HG02973 (cell line): ENCODE measurements around the gene MPRIP.
"Not testable (repeated sequence)": the region's sequence is repeated elsewhere in the genome, so short reads cannot be mapped to it uniquely, and the experiment has no call there.

ENCODE experiments used
- ATAC-seq: cut with Tn5 transposase; IDR thresholded peaks from one replicate; pipeline ENCODE4 v1.9.1; 2021; ENCODE audit warnings: moderate library complexity; ENCODE audit not compliant: unreplicated experiment

Gene MPRIP

DNA sequence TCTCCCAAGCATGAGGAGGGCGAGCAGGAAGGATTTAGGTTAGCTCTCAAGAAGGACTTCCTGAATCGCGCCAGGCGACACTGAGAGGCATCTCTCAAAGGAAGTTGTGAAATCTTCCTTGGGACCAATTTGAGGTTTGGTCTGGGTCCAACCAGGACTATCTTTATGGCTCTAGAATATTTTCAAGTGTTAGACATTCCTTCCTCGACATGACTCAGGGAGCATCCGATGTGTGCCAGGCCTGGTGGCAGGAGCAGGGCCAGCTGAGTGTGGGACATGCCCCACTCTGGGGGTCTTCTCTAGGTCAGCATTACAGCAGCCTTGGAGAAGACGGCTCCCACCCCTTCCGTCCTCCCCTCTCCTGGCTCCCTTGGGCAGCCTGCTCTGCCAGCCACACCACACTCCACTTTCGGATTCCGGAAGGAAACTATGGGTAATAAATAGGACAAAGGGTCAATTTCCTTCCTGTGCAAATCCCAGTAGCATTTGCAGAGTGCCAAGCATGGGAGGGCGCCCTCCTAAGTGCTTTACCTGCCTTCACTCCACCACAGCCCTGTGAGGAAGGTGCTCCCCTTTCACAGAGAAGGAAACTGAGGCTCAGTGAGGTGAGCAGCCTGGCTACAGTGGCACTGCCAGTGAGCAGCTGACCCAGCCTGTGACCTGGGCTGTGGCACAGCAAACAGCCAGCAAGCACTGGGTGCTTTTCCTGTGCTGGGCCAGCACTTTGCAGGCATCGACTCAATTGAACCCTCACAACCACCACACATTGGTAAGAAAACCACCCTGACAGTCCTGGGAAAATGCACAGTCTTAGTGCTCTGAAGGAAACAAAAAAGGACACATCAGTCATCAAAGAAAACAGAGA, 31.0 kb upstream of the MPRIP start:
- not testable (repeated sequence) for ATAC-seq

DNA sequence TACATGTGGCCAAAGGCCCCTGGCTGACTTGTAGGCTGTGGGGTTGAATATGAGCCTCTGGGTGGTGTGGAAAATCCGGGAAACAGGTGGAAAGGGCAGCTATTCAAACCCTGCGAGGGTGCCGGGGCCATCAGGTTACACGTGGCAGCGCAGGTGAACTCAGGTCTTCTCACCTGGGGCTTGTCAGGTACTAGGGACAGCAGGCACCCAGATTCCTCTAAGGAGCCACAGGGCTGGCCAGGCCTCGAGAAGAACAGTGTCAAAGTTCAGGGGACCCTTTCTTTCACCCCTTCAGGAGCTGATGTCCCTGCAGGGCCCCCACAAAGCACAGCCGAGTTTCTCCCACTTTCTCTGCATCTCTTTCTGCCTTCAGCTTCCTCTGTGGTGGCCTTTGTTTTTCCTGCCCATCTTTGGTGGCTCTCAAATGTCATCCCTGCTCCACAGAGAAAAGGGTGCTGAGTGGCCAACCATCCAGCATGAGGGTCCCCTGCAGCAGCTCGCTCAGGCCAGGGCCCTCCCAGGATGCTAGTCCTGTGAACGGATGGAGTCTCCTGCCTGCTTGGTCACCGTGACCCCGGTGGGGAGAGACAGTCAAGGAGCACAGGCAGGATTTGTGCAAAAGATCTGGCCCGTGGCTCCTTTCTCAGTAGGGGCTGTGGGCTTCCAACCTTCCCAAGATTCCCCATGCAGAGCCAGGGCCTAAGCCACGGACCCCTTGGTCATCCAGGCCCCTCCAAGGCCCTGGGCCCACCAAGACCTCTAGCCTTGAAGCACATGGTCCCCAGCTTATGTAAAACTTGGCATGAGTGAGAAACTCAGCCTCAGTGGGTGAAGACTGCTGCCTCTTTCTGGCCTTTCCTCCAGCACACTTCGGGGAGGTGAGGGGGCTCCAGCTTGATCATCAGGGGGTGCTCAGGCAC, 28.2 kb upstream of the MPRIP start:
- ATAC-seq, result not testable (repeated sequence)

DNA sequence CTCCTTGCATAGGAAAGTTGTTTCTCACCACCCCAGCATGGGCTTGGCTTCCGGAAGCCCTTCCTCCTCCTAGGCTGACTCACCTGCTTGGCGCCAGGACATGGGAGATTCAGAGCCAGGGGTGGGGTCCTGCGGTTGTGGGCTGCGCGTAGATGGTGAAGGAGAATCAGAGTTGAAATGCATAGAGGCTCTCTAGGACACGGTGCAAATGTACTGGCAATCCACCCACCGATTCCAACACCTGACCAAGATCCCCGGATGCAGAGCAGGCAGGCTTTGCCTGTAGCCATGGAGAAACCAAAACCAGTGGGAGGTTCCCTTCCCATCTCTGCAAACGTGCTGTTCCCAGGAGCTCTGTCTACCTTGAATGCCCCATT, 27.5 kb upstream of the MPRIP start:
- ATAC-seq, result not testable (repeated sequence)

DNA sequence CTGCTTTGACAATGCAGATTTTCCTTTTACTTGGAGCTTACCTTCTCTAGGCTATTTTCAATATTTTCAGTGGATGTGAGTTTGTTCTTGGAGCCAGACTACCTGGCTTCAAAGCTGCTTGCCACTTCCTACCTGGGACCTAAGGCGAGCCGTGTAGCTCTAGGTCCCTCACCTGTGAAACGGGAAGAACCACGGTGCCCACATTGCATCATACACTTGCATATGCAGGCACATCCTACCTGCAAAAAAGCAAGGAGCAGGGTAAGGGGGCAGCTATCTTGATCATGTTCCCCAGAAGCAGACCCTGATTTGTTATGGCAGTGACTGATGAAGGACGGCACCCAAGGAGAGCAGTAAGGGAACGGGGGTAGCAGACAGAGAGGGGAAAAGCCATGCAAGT, 27.0 kb upstream of the MPRIP start:
- no peak for ATAC-seq

DNA sequence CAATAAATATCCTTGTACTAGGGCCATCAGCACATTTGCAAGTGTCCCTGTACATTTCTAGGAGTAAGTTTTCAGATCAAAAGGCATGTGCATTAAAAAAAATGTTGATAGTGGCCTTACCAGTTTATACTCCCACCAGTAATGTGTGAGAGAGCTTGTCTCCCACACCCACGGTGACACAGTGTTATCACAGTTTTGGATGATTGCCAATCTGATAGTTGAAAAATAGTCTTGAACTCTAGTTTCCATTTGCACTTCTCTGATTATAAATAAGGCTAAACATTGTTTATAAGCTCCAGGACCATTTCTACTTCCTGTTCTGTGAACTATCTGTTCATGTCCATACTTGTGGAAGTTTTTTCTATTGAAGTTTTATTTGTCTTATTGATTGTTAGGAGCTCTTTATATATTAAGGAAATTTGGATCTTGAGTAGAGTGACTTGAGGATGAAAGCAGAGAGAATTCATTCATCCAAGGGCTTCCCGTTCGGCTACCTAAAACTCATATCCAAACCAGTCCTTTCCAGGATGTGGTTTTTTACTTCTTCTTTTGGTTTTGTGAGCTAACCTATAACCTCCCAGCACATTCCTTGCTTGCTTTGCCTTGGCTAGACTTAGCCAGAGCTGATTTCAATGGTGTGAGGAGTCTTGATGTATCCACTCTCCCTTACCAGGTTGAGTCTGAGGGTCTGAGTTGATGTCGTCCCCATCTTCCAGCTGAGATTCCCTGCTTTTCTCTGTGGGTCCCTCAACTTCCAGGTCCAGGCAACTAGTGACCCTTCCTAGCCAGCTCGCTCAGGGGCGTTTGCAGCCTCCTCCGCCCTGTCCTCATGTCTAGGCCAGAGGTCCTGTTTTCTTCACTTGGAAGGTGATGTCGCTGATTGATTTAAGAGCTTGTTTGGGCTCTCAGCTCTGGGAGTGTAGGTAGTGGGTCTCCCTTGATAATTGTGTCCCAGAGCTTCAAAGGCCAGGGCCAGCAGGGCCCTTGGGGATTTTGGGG, 25.8 kb upstream of the MPRIP start:
- not testable (repeated sequence) for ATAC-seq

DNA sequence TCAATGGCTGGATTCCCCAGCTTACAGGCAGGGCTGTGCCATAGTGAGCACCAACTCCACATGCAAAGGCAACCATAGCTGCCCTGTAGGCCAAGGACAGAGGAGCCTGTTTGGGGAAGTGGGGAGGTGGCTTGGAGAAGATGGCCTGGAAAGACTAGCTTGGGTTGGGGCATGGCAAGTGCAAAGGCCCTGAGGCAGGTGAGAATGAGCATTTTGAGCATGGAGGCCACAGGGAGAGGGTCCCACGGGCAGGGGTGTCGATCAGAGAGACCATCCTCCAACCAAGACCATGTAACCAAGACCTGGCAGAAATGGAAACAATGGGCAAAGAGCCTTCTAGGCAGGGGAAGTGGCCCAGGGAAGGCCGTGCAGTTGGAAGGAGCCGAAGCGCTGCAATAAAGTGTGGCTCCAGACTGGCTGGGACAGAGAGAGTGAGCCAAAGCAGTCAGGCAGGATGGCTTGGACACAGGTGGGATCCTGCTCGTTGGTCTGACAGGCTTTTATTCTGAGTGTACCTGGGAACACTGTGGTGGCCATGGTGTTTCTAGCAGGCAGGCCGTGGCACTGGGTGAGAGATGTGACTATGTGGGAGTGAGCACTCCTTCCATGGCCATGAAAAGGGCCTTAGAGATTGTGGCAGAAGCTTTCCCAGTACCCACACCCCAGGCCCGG, 24.8 kb upstream of the MPRIP start:
- ATAC-seq, result no peak

DNA sequence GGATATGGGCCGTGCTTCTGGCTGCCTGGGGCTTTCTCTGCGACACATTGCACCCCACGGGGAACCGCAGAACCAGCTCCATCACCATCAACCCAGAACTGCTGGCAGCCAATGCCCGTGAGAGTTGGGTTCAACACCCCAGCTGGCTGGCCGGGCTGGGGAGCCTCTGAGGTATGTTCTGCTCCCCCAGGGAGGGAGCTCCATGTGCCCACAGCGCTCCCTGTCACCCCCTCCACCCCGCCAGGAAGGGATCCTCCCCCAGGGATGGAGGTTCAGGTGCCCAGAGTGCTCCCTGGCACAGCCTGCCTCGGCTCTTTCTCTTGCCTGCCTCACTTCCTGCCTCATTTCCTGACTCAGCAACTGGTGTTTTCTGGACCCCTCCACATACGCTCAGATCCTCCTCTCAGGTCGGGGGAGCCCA, 24.2 kb upstream of the MPRIP start:
- ATAC-seq, result no peak

DNA sequence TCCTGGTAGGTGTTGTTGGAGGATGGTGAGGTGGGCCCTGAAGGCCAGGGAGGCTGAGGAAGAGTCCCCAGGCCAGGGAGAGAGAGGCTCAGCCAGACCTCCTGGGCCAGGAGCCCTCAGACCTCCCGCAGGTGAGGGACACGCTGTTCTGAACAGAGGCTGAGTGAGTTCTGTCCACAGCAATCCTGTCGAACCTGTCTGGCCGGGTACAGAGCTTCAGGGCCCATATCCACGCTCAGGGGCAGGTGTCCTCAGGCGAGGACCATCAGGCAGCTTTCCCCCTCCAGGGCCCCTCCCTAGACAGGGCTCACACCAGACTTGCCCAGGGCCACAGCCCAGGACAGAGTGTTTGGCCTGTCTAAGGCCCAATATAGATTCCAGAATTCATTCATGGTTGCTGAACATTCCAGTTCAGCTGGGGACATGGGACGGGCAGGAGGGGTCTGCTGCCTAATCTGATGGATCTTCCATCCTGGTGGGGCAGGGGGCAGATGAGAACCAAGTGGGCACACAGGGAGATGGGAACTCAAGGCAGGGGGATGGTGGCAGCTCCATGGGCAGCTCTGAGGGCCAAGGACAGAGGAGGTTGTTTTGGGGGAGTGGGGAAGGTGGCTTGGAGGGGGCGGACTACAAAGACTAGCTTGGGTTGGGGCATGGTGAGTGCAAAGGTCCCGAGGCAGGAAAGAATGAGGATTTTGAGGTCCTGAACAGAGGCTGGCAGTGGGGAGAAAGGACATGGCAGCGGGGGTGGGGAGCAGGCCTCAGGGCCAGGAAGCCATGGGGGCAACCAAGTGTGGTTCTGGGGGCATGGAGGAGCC, 23.4 kb upstream of the MPRIP start:
- ATAC-seq, result no peak

DNA sequence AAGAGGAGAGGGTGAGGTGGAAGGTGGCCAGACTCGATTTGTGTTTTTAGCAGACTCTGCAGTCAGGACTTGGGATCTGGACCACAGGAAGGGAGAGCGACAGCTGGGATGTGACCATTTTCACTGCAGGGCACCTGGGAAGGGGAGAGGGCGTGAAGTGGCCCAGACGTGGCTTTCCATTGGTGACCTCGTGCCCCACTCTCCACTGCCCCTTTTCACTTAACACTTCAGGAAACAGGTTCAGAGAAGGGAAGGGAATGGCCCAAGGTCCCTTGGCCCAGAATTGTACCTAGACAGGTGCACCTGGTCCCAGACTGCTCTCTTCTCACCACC, 22.9 kb upstream of the MPRIP start:
- no peak for ATAC-seq

DNA sequence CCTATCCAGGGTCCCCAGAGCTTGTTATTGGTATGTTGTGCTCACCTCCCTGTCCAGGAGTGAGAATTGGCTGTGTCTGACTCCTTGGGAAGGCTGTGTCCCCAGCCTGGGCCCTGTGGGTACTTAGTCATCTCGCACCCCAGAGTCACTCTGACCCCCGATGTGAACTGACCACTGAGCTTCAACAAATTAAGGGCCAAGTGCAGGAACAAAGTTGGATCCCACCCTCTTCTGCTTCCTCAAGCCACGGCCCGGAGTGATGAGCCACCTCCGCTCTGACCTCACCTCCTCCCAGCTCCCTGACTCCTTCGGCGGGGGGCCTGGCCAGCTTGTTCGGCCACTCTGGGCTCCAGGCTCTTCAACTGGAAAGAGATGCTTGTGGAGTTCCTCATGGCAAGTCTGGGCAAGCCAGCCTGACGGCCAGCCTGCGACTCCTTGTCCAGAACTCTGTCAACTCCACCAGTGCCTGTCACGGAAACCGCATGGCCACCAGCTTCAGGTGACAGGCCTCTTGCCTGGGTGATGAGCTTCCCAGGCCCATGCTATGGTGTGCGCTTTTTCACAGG, 22.3 kb upstream of the MPRIP start:
- no peak for ATAC-seq

DNA sequence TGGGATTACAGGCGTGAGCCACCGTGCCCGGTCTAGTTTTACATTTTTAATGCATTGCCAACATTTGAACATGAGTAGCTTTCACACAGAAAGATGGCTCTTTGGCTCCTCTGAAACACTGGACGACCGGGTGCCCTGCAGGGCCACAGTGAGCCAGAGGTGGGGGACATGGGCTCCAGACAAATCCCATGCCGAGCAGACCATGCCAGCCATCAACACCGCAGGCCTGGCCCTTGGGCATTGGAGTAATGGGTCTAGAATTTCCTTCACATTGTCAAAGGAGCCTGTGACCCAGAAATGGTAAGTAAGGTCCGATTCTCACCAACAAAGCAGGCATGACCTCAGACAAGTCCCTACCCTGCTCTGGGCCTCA, 21.4 kb upstream of the MPRIP start:
- ATAC-seq, result no peak

DNA sequence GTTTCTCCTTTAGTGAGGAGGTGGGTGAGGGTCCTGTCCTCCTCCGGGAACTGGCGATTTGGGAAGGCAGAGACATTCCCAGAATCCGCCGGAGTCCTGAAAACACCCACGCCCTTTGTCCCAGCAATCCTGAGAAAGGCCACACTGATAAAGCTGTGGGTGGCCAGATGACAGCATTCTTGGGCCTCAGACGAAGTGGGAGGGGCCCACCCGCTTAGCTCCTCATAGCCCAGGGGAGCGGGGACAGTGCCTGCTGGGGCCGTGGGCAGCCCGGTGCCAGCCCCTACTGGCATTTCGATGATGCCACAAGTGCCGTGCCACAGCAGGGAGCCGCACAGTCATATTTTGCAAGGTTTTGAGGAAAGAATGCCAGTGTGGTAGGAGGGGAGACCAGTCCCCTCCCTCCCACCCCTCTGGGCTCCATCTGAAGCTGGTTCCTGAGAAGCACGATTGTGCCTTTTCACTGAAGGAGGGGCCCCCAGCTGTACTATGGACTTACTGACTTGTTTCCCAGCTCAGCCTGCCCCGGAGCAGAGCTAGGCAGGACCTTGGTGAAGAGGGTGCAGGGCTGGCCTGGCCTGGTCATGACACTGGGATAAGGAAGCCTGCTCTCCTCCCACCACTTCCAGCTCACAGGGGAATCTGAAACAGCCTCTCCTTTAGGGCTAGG, 20.9 kb upstream of the MPRIP start:
- no peak for ATAC-seq

DNA sequence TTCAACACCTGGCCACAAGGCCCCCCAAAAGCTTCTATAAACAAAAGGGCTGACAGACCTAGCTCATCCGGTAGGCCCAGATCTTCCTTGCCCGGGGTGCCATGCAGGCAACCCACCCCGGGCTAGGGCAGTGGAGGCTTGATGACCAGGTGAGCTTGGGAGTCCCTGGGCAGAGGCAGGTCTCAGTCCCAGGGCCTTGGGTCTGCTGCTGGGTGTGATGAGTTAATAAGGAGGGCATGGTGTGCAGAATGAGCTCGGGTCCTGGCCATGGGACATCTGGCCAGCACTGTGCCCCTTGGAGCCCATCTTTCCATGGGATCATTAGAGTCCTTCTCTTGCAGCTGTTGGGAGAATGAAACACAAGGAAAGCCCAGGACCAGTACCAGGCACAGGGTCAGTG, 20.2 kb upstream of the MPRIP start:
- ATAC-seq, result no peak

DNA sequence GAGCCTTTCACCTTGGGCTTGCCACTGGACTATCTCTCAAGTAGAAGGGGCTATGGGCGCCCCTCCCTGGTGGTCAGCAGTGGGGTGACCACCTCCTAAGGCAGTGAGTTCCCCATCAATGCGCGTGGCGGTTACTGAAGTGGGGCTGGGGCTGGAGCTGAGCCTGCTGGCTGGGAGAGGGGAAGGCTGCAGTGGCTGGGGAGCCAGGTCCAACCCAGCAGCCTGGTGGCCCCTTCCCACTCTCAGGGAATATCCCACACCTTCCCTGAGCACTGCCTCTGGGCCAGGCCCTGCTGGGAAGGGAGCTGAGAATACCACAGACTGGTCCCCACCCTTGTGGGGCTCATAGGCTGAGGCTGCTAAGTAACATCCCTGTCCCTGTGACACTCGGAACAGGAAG, 19.8 kb upstream of the MPRIP start:
- no peak for ATAC-seq

DNA sequence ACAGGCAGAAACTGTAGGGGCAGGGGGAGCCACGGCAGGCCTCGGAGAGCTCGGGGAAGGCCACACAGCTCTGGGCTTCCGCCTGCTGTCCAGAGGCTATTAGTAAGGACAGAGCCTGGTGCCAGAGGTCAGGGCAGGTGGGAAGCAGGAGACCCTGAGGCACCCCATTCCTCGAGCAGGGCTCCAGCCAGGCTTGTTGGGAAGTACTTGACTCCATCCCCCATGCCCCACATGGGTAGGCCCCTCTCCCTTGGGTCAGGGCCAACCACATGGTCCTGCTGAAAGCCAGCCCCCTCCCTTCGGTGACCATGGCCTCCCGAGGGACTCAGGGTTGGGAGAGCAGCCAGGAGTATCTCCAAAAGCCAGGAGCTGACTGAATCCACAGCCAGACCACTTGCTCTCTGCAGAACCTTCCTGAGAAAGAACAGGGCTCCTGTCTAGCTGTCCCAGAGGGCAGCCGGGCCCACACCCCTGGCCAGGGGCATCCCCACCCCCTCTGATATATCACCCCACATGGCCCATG, 17.4 kb upstream of the MPRIP start:
- ATAC-seq, result no peak

DNA sequence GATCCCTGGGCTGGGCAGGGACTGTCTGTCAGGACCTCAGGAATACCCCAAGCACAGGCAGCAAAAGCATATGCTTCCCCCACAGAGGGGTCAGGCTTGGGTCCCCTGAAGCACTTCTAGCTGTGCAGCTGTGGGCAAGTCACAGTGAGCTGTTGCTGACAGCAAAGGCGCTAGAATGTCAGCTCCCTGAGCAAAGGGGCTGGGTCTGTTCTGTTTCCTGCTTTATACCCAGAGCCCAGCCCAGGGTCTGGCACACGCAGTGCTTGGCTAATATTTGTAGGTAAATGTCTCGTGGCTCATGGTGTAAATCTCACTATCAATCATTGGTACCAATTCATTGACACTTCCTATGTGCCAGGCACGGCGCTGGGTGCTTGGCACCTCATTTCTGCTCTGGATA, 16.6 kb upstream of the MPRIP start:
- no peak for ATAC-seq

DNA sequence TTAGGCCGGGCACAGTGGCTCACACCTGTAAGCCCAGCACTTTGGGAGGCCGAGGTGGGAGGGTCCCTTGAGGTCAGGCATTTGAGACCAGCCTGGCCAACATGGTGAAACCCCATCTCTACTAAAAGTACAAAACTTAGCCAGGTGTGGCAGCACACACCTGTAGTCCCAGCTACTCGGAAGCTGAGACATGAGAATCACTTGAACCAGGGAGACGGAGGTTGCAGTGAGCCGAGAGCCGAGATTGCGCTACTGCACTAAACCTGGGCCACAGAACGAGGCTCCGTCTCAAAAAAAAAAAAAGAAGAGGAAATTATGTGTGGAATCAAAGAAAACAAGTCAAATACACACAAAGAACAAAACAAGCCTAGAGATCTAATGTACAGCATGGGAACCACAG, 16.1 kb upstream of the MPRIP start:
- no peak for ATAC-seq

DNA sequence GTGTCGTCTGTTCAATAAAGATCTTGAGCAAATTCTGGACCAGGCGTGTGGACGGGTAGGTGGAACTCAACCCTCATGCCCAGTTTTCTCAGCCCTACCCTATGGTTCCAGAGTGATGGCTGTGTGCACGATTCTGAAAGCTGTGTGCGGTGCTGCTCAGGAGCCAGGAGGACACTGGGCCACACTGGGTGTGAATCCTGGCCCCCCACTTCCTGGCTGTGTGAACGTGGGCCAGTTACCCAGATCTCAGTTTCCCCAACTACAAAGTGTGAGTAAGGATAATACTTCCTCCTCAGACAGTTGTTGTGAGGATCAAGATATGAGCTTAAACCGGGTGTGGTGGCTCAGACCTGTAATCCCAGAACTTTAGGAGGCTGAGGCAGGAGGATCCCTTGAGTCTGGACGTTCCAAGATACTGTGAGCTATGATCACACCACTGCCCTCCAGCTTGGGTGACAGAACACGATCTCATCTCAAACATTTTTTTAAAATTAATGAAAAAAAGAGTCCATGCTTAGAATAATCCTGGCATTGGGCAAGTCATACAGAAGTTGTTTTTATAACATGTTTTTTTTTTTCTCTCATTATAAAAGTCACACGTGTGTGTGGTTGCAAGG, 14.7 kb upstream of the MPRIP start:
- no peak for ATAC-seq
